ENCODE results near the gene LIMS1.
"Not testable (repeated sequence)": the region's sequence is repeated elsewhere in the genome, so short reads cannot be mapped to it uniquely, and the experiment has no call there.

LIMS1 gene, protein sequence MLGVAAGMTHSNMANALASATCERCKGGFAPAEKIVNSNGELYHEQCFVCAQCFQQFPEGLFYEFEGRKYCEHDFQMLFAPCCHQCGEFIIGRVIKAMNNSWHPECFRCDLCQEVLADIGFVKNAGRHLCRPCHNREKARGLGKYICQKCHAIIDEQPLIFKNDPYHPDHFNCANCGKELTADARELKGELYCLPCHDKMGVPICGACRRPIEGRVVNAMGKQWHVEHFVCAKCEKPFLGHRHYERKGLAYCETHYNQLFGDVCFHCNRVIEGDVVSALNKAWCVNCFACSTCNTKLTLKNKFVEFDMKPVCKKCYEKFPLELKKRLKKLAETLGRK

GRCh38 chr2:108533832-108534583, at the start of gene LIMS1:
Gene LIMS1 (plus strand): TSS chr2:108534470. CDS start chr2:108534563, 93 bp downstream.
- peak; percentile 70 to 93 (median 75) for DNase-seq (ENCODE audit: low read depth in 3 of 3)

GRCh38 chr2:108485253-108485652, 49.0 kb upstream of the LIMS1 start:
- DNase-seq (ENCODE audit: low read depth in 3 of 3), result no peak

- DNase-seq (ENCODE audit: low read depth in 3 of 3), result no peak
Observed at GRCh38 chr2:108490506-108491122, 43.7 kb upstream of the LIMS1 start.

DNA sequence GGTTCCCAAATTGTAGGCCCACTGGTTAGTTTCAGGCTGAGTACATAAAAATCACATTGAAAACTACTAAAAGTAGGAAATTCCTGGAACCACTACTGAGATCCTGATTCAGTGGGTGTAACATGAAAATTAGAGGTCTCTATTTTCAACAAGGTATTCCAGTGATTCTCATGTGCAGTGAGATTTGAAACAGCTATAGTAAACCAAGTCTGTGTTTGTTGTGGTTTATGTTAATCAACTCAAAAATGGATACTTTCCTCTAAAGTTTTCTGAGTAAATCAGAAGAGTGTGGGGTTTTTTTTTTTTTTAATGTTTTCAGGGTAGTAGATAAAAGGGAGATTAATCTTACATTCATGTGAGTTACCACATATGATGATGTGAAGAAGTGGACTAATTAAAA, 42.4 kb upstream of the LIMS1 start:
- no peak for DNase-seq (ENCODE audit: low read depth in 3 of 3)

DNA sequence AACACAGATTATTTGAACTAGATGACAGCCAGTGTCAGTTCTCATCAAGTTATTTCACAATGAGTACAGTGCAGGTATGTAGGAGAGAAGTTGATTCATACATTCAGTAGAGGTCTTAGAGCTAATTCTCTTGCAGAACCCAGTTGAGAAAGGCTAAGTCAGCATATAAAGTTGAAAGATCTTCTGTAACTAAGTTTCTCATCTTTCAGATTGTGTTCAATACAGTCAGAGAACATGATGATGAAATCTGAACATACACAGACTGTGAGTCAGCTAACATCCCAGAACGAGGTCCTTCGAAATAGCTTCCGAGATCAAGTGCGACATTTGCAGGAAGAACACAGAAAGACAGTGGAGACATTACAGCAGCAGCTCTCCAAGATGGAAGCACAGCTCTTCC, 41.9 kb upstream of the LIMS1 start:
- no peak for DNase-seq (ENCODE audit: low read depth in 3 of 3)

- not testable (repeated sequence) for DNase-seq (ENCODE audit: low read depth in 3 of 3)
Observed at GRCh38 chr2:108496167-108496566, 38.1 kb upstream of the LIMS1 start.

DNA sequence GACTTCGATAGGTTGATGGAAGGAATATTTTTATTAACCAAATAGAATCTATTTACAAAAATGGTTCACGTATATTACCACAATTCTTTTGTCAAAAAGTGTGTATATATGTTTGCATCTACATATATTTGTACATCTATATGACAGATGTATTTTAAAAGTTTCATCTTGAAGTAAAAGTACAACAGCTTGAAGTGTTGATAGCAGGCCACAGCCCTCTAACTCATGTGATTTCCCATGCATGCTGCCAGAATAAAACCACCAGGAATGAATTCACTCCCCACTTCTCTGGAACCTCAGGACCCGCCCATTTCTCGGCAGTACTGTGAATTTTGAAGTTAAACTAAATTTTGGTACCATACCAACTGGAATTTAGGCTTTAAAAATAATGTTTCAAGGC, 26.6 kb upstream of the LIMS1 start:
- DNase-seq (ENCODE audit: low read depth in 3 of 3), result not testable (repeated sequence)

GRCh38 chr2:108512431-108512830, 21.8 kb upstream of the LIMS1 start:
- not testable (repeated sequence) for DNase-seq (ENCODE audit: low read depth in 3 of 3)

- DNase-seq (ENCODE audit: low read depth in 3 of 3), result not testable (repeated sequence)
Observed at GRCh38 chr2:108514478-108514877, 19.8 kb upstream of the LIMS1 start.

DNA sequence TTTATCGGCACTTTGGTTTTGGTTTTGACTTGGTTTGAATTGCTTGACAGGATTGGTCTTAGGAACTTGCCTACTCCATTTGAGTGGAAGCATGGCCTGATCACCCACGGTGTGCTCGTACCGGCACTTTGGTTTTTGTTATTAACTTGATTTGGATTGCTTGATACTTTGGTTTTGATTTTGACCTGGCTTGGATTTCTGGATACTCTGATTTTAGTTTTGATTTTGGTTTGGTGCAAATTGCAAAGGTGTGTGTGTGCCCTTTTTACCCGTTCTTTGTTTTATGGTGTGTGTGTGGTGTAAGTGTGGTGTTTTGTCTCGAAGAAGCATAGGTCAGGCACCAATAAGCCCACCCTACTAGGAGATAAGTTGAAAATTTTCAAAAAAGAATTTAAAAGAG, 9.6 kb upstream of the LIMS1 start:
- DNase-seq (ENCODE audit: low read depth in 3 of 3), result not testable (repeated sequence)

DNA sequence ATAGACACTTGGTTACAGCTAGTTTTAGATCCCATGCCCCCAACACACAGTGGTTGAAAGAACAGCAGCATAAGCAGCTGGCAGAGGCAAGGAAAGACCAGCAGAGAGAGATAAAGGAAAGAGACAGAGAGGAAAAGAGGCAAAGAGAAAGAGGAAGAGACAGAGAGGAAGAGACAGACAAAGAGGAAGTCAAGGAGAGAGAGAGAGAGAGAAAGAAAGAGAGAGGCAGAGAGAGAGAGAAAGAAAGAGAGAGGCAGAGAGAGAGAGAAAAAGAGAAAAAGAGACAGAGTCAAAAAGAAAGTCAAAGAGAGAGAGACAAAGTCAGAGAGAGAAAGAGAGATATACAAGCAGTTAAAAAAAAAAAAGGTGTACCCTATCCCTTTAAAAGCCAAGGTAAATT, 9.0 kb upstream of the LIMS1 start:
- DNase-seq (ENCODE audit: low read depth in 3 of 3), result not testable (repeated sequence)

GRCh38 chr2:108531674-108532055, 2.6 kb upstream of the LIMS1 start:
- no peak for DNase-seq (ENCODE audit: low read depth in 3 of 3)

DNA sequence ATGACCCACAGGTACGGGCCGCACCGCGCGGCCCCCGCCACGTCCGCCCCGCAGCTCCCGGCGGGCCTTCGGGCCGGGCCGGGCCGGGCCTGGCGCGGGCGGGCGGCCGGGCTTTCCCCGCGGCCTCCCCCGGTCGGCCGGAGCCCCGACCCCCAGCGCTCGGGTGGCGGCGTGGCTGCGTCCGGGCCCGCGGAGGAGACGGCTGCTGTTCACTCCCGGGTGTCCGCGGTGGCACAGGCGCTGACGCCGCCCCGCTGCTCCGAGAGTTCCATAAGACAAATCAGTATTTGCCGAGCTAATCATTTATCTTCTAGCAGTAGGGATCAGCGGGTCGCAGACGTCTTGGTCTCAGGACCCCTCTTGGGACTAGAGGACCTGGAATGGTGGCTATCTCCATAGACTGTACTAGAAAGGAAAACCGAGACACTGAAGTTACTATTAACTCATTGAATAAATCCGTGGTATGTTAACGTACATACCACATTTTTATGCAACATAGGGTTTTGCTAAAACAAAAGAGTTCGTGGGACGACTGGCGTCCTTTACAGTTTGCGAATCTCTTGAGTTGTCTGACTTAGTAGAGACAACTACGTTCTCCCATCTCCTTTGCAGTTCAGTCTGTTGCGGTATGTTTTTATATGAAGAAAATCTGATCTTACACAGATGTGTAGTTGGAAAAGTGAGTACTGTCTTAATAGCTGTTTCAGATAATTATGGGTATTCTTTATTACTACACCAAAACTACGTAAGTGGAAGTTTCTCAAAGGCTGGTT, 500 bp downstream of the LIMS1 start:
- DNase-seq (ENCODE audit: low read depth in 3 of 3), result peak in 2 of 3 donors; percentile 2 to 31

DNA sequence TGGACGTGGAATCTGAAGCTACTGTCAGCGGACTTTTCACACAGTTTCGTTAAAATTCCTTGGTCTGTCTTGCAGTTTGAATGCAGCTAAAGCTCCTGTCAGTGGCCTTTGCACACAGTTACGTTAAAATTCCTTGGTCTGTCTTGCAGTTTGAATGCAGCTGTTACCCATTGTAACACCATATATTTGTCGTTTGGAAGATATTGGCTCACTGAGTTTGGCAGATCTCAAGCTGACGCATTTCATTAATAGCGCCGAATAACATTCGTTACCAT, 1.0 kb downstream of the LIMS1 start:
- no peak for DNase-seq (ENCODE audit: low read depth in 3 of 3)

DNA sequence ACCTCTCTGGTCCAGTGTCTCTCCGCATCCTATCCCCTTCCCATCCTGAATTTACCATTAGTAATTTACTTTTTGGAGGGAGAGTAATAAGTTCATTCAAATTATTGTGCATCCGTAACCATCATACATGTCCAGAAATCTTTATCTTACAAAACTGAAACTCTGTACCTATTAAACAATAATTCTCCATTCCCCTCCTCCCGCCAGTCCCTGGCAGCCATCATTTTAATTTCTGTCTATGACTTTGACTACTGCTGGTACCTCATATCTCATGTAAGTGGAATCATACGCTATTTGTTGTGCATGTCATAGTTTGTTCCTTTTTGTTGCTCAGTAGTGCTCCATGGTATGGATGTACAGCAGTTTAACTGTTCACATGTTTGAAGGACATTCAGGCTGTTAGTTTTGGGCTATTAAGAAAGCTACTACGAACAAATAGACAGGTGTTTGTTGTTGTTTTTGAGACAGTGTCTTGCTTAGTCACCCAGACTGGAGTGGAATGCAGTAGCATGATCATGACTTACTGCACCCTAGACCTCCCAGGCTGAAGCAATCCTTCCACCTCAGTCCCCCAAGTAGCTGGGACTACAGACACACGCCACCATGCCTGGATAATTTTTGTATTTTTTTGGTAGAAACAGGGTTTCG, 2.0 kb downstream of the LIMS1 start:
- no peak for DNase-seq (ENCODE audit: low read depth in 3 of 3)

DNA sequence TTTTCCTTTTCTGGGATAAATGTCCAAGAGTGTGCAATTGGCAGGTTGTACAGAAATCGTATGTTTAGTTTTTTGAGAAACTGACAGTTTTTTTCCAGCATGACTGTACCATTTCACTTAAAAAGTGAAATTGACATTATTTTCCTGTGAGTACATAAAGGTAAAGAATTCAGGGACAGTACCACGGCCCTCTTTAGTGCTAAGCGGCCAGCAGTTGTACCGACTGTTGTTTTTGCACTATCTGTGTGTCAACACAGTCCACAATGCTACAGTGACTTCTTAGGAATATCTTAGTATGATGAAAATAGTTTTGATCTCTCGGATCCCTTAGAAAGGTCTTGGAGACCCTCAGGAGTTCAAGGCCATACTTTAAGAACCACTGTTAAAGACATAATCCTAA, 2.6 kb downstream of the LIMS1 start:
- no peak for DNase-seq (ENCODE audit: low read depth in 3 of 3)

GRCh38 chr2:108538000-108538625, 3.8 kb downstream of the LIMS1 start:
- no peak for DNase-seq (ENCODE audit: low read depth in 3 of 3)

DNA sequence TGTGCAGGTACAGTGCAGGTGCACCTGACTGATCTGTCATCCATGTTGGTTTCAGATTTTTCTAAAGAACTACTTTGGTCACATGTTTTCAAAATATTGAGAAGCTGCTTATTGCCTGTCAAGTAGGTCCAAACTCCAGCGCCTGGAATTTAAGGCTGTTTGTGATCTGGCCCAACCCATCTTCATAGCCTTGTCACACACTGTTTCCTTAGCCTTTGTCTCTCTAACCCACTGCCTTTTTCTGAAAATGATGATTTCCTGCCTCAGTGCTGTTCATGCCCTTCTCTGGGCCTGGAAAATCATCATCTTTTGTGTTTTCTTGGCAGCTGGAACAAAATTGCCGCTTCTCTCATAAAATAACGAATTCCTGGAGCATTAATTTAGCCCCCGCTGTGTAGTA, 7.2 kb downstream of the LIMS1 start:
- no peak for DNase-seq (ENCODE audit: low read depth in 3 of 3)

DNA sequence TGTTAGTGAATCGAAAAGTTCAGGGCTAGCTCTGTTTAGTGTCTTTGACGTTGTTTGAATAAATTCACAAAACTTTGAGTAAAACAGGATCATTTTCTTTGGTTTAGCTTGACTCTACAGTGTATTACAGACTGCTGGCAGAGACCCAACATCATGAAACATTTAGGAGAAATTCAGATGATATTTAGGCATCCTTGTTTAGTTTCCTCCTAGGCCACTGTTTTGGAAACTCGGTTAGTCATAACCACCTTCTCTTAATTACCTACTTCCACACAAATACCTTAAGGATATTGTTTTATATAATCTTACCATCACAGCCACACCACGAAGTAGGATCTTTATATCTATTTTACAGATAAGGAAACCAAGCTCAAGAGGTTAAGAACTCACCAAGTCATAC, 7.8 kb downstream of the LIMS1 start:
- DNase-seq (ENCODE audit: low read depth in 3 of 3), result no peak

- DNase-seq (ENCODE audit: low read depth in 3 of 3), result no peak
Observed at GRCh38 chr2:108547606-108548005, 13.3 kb downstream of the LIMS1 start.
